Stimulated activated CD8-positive, alpha-beta memory T cell treated with anti-CD3 and anti-CD28 coated beads, Interleukin-7, amount 100 ng/mL, for 48 hours (primary cell): Measurements from ENCODE around the gene TRPM2.
"Not testable (repeated sequence)": the region's sequence is repeated elsewhere in the genome, so short reads cannot be mapped to it uniquely, and the experiment has no call there.

Experiments used
- DNase-seq, 2 donors: peaks; one replicate each; pipeline ENCODE4 v3.0.0-alpha.2; 2020; ENCODE audit warnings: low read depth in 1 of 2; ENCODE audit errors: extremely low read depth in 1 of 2

TRPM2 gene

DNA sequence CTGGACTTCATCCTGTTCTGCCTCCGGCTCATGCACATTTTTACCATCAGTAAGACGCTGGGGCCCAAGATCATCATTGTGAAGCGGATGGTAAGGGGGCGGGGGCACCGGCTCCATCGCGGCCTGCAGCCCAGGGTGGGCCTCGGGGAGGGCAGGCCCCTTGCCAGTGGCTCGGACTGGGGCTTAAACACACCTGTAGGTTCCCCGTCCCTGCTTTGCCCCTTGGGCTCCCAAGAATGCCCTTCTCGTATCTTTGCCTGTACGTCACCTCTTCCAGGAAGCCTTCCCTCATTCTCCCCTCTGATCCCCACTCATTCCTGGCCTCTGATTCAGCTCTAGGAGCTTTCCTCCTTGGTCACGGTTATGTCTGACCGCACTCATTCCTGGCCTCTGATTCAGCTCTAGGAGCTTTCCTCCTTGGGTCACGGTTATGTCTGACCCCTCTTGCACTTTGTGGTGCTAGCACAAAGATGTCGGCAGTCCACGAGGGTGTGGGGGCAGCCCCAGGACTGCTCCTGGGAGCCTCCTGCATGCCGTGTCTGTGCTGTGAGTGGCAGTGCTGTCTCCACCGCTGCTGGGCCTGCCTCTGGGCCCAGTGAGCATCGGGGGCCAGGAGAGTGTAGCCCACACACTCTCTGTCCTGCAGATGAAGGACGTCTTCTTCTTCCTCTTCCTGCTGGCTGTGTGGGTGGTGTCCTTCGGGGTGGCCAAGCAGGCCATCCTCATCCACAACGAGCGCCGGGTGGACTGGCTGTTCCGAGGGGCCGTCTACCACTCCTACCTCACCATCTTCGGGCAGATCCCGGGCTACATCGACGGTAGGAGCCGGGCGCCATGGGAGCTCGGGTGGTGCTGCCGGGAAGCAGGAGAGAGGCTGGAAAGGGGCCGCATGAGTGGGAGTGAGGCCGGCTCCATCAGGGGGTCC lies 52.8 kb downstream of the TRPM2 start:
- DNase-seq, result no peak

GRCh38 chr21:44406953-44407352 lies 53.5 kb downstream of the TRPM2 start:
- no peak for DNase-seq

- peak in 1 of 2 donors; percentile 47 for DNase-seq
These were observed 54.1 kb downstream of the TRPM2 start for GRCh38 chr21:44407493-44407892.

DNA sequence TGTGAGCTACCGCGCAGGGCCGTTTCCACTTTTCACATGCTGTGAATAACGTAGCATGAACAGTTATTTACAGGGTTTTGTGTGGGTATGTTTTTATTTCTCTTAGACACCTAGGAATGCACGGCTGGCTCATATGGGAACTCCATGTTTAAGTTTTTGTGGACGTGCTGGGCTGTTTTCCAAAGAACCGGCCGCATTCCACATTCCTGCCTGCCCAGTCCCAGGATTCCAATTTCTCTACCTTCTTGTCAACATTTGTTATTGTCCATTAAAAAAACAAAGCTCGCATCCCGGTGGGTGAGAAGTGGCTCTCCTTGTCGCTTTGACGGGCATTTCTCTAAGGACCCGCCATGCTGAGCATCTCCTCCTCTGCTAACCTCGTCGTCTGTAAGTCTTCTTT lies 54.8 kb downstream of the TRPM2 start:
- DNase-seq, result no peak

DNA sequence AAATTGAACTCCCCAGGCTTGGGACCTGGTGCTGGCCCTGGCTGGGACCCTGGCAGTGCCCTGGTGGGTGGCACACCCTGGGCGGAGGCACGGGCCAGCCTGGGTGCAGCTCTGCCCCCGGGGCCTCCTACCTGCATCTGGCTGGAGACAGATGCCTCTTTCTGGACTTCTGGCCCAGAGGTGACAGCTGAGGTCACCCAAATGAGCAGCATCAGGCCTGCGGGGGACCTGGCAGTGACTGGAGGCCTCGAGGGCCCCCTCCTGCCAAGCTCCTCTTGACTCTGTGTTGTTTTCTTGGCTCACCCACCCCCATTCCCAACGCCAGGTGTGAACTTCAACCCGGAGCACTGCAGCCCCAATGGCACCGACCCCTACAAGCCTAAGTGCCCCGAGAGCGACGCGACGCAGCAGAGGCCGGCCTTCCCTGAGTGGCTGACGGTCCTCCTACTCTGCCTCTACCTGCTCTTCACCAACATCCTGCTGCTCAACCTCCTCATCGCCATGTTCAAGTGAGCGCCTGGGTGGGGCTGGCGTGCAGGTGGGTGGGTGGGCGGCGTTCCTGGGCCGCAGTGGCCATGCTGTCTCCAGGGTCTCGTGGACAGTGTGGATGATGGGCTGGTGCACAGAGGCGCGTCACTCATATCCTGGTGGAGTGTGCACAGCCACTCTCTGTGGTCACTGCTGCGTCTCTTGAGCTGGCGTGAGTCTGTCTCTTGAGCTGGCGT lies 60.3 kb downstream of the TRPM2 start:
- DNase-seq, result no peak

GRCh38 chr21:44414291-44415072 lies 61.1 kb downstream of the TRPM2 start:
- no peak for DNase-seq

DNA sequence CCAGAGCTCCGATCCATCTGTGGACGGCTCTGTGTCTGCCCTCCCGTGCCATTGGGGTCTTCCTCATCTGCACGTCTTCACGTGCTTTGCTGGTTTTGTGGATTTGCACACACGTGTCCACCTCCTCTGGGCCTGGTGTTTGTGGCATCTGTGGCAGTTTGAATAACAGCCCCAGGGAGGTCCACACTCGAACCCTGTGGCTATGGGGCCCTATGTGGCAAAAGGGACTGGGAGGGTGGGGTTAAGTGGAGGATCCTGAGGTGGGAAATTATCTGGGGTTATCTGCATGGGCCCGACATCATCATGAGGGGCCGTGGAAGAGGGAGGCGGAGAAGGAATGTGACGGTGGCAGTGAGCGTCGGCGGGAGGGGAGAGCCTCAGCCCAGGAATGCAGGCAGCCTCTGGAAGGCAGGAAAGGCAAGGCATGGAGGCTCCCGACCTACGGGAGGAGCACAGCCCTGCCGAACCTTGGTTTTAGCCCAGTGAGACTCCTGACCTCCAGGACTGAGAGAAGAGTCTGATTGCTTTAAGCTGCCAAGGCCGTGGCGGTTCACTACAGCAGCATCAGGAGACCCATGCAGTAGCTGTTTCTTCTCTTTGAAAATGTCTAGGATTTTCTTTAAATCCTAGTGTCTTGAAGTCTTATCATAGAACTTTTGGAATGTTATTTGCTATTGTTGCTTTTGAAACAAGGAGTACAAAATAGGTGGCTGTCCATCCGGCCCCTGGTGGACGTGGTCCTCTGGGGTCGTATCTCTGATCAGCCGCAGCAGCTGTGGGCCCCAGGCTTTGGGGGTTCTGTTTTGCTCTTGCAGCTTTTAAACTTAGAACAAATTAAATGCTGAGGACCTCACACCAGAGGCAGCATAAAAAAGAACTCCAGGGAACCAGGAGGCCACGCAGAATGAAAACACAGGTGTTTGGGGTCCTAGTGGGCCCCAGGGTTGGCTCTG lies 61.9 kb downstream of the TRPM2 start:
- no peak for DNase-seq

- DNase-seq, result no peak
These were observed 62.8 kb downstream of the TRPM2 start for GRCh38 chr21:44416193-44416592.

GRCh38 chr21:44417621-44418107 lies 64.2 kb downstream of the TRPM2 start:
- not testable (repeated sequence) for DNase-seq

DNA sequence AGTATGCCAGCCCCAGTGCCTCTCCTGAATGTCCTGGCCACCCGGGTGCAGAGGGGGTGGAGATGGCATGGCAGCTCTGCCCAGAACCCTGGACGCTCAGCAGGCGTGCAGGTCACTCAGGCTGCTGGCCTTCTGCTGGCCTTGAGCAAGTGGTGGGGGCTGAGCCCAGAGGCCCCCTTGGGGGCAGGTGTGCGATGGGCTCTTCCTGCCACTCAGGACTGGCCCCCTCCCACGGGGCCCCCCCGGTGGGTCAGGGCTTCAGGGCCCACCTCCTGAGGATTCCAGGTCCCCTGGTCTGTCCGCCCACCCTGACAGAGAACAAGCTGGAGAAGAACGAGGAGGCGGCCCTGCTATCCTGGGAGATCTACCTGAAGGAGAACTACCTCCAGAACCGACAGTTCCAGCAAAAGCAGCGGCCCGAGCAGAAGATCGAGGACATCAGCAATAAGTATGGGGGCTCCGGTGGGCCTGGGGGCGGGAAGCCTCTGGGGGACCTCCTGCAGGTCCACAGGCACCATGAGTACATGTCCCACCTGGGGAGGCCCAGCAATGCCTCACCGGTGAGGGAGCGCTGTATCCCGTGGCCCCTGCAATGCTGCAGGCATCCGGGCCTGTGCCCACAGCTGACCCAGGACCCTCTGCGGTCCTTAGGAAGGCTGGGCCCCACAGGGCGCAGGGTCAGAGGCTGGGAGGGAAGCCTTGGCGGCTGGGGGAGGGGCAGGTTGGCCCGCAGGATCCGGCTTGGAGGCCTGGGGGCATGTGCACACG lies 64.9 kb downstream of the TRPM2 start:
- no peak for DNase-seq

- DNase-seq, result no peak
These were observed 65.4 kb downstream of the TRPM2 start for GRCh38 chr21:44418876-44419230.

DNA sequence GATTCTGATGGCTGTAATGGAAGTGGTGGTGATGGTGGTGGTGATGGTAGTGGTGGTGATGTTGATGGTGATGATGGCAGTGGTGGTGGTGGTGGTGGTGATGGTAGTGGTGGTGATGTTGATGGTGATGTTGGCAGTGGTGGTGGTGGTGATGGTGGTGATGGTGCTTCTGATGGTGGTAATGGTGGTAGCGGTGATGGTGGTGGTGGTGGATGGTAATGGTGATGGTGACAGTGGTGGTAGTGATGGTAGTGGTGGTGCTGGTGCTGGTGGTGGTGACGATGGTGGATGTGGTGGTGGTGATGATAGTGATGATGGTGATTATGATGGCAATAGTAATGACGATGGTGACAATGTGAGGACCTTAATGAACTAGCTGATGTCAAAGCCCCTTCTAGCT lies 66.3 kb downstream of the TRPM2 start:
- DNase-seq, result no peak

- no peak for DNase-seq
These were observed 67.2 kb downstream of the TRPM2 start for GRCh38 chr21:44420416-44421205.

GRCh38 chr21:44421901-44422840 lies 68.8 kb downstream of the TRPM2 start:
- DNase-seq, result no peak

DNA sequence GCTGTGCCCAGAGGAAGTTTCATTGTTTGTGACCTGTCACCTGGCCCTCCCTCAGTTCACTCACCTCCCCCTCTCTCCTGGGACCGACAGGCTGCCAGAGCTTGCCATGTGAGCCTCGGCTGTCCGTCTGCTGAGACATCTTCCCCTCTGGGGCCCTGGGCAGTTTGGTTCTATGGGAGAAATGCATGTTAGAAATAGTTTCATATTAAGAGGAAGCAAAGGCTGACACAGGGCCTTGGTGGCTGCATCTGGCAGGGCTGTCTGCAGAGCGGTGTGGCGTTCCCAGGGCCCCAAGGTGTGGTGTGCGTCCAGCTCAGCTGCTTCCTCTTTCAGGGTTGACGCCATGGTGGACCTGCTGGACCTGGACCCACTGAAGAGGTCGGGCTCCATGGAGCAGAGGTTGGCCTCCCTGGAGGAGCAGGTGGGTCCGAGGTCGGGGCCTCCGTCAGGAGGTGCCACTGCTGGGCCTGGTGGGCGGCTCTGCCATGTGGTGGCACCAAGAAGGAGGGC lies 69.9 kb downstream of the TRPM2 start:
- DNase-seq, result no peak

DNA sequence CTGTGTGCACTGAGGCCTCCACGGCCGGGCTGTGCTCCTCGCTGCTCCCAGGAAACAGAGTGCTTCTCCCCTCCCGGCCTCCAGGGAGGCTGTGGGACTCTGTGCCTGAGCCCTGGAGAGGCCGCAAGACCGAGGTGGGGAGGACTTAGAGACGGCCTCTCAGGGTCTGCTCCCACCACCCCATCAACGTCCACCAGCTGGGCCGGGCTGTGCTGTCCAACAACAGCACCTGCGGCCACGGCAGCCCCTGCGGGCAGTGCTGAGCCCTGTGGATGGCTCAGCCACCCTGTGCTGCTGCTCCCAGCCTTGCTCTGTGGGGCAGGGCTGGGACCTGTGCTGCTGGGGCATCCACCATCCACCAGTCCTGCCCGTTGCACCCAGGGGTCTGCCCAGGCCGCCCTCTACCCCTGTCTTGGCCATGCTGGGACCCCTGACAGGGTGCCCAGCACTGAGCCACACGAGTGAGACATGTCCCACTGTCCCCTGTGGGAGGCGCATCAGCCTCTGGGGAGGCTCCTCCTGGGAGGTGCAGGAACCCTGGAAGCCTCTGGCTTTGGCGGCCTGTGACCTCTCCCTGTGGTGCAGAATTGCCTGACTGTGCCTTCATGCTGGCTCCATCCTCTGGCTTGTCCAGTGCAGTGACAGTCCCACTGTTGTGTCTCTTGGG lies 70.7 kb downstream of the TRPM2 start:
- DNase-seq, result no peak
